ENCODE data around the gene CORO2A. TPM values are rescaled to one million over a fixed set of nuclear protein-coding genes. Genes with fewer than 3 reads are reported as not detected.

CORO2A gene
- total and polyA plus RNA-seq, 2 of the 8 experiments (the other 6 are each of a cell fraction or from before 2014, with no cell fraction given) = 13.7 to 27.9 TPM

DNA sequence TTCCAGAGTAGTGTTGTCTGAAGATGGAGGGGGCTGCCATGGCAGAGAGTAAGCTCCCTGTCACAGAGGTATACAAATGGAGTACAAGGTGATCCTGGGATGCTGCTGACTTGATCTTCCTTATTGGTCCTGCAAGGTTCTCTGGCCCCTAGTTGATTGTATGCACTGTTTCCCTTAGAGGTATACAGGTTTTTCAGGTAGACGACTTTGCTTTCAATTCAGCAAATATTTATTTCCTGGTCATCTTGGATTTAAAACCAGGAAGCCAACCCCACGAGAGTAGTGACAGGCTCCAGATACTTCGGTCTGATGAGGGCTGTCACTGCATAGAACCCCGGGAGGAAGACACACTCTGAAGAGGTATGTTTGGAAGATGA, 56.9 kb downstream of the CORO2A start:
- no peak overlapping the region for H3K4me2 ChIP-seq (ENCODE audit: insufficient read depth in 1 of 2, low read depth in 2 of 2, low read length in 2 of 2)
- H3K18ac ChIP-seq (ENCODE audit: extremely low read depth, low read length) = no peak overlapping the region
- H2BK20ac ChIP-seq (ENCODE audit: low read length) = no peak overlapping the region
- no peaks in the 10 kb centered on the region for H3K27me3 ChIP-seq (replicated peaks in 1 of 4; ENCODE audit: control insufficient read depth in 3 of 4, extremely low read depth in 1 of 4, insufficient read depth in 3 of 4, low read length in 3 of 4)
- H3K9me3 ChIP-seq (ENCODE audit: insufficient read depth in 2 of 2, low read depth in 1 of 2, low read length in 1 of 2) = no peaks in the 10 kb centered on the region
- H3K4me1 ChIP-seq (replicated peaks in 1 of 4; ENCODE audit: control insufficient read depth in 3 of 4, insufficient read depth in 4 of 4, low read length in 3 of 4) = peaks cover 0 to 11% (median 0%) of the 10 kb centered on the region in 4 experiments; a peak in 2 of 7 replicates
- no peak overlapping the region for H4K8ac ChIP-seq (ENCODE audit: extremely low read depth, insufficient read depth, low read length)
- H3K4me3 ChIP-seq (ENCODE audit: extremely low read depth in 1 of 4, insufficient read depth in 2 of 4, low read depth in 3 of 4, low read length in 4 of 4) = no peak overlapping the region
- H3K36me3 ChIP-seq (ENCODE audit: control insufficient read depth in 2 of 4, insufficient read depth in 4 of 4, low read length in 3 of 4) = peaks cover 0 to 4% (median 0%) of the 10 kb centered on the region in 4 experiments; a peak in 1 of 8 replicates
- no peak overlapping the region for H4K5ac ChIP-seq (ENCODE audit: insufficient read length, low read depth, low read length)
- no peaks in the 10 kb centered on the region for H3K23me2 ChIP-seq (ENCODE audit: low read depth, low read length)
- DNase-seq (ENCODE audit: low read depth in 1 of 2, low spot score in 2 of 2) (no peak), FAIRE-seq (no peak)
- no peak overlapping the region for H2AFZ ChIP-seq (ENCODE audit: low read length)
- no peak overlapping the region for H4K91ac ChIP-seq (replicated peaks; ENCODE audit: insufficient read length, low read length)
- no peak overlapping the region for H3K56ac ChIP-seq (replicated peaks; ENCODE audit: insufficient read length, low read depth, low read length)
- no peak overlapping the region for H2BK5ac ChIP-seq (ENCODE audit: low read depth, low read length)
- WGBS, 2 experiments (ENCODE audit: extremely low coverage in 1 of 2, insufficient coverage in 1 of 2, insufficient read length in 1 of 2, insufficient replicate concordance in 2 of 2, low coverage in 1 of 2, low lambda C conversion rate in 2 of 2, missing lambda C conversion rate in 1 of 2) = 78% methylated on average over 4 of the region's 4 CpGs; no CpG with 5 or more reads in 1 of the 2 experiments
- CTCF ChIA-PET (ENCODE audit: partially characterized antibody) = interaction anchor here (1.0 to 1.6 kb wide), 3 partner anchors 8 to 169 kb away, joined by 3 to 5 read pairs (median 3); partner anchors contain the start of gene TRIM14
- H4K20me1 ChIP-seq (replicated peaks in 1 of 2; ENCODE audit: control insufficient read depth in 1 of 2, insufficient read depth in 2 of 2, low read length in 2 of 2) = peaks cover 0 to 1% of the 10 kb centered on the region in 2 experiments
- H2BK15ac ChIP-seq (ENCODE audit: low read length) = no peak overlapping the region
- H3K27ac ChIP-seq (ENCODE audit: low read depth, low read length) = no peak overlapping the region
- POLR2A ChIA-PET (ENCODE audit: partially characterized antibody) = no interaction called here
- no peak overlapping the region for H3K23ac ChIP-seq (ENCODE audit: insufficient read length)
- H3K4ac ChIP-seq (replicated peaks; ENCODE audit: insufficient read length, low read depth, low read length) = no peak overlapping the region
- no peak overlapping the region for H2BK12ac ChIP-seq (ENCODE audit: low read depth, low read length)
- no peak overlapping the region for H3K14ac ChIP-seq (ENCODE audit: insufficient read length)
- H2AK5ac ChIP-seq (ENCODE audit: low read depth, low read length) = no peak overlapping the region
- H3K79me1 ChIP-seq (ENCODE audit: low read depth, low read length) = no peaks in the 10 kb centered on the region
- no peak overlapping the region for H2BK120ac ChIP-seq (replicated peaks; ENCODE audit: low read depth, low read length)
- H3K79me2 ChIP-seq (ENCODE audit: control insufficient read depth in 1 of 2, insufficient read depth in 2 of 2, low read length in 2 of 2) = no peaks in the 10 kb centered on the region
- no peak overlapping the region for H3K9ac ChIP-seq (replicated peaks in 1 of 4; ENCODE audit: extremely low read depth in 1 of 4, low read depth in 3 of 4, low read length in 3 of 4)
- no peak for TF ChIP-seq EZH2 (IDR thresholded peaks at IDR 0.05; ENCODE audit: low read depth, low read length, severe bottlenecking)
- TF ChIP-seq NANOG (IDR thresholded peaks at IDR 0.05; ENCODE audit: insufficient read depth, low read depth, low read length, poor library complexity, severe bottlenecking) = no peak
- TF ChIP-seq EGR1 (IDR thresholded peaks at IDR 0.05; ENCODE audit: borderline replicate concordance, low read depth, low read length) = no peak
- TF ChIP-seq JUN (IDR thresholded peaks at IDR 0.05; ENCODE audit: low read depth, low read length) = no peak
- TF ChIP-seq YY1 (IDR thresholded peaks at IDR 0.05; ENCODE audit: low read depth, low read length) = no peak
- no peak for TF ChIP-seq RNF2 (IDR thresholded peaks at IDR 0.05; ENCODE audit: borderline replicate concordance, low read depth, low read length, missing control alignments, poor library complexity, severe bottlenecking)
- TF ChIP-seq CREB1 (IDR thresholded peaks at IDR 0.05) = no peak
- no peak for TF ChIP-seq JUND (IDR thresholded peaks at IDR 0.05; ENCODE audit: low read length)
- no peak for TF ChIP-seq BCL11A (IDR thresholded peaks at IDR 0.05; ENCODE audit: low read depth in 2 of 2, low read length in 2 of 2)
- no peak for TF ChIP-seq SP2 (IDR thresholded peaks at IDR 0.05; ENCODE audit: low read length)
- no peak for TF ChIP-seq GTF2F1 (IDR thresholded peaks at IDR 0.05; ENCODE audit: borderline replicate concordance, low read depth, low read length)
- no peak for TF ChIP-seq TEAD4 (IDR thresholded peaks at IDR 0.05; ENCODE audit: low read depth, low read length)
- no peak for TF ChIP-seq HDAC2 (IDR thresholded peaks at IDR 0.05; ENCODE audit: borderline replicate concordance in 1 of 2, low read depth in 2 of 2, low read length in 2 of 2)
- no peak for TF ChIP-seq BACH1 (IDR thresholded peaks at IDR 0.05; ENCODE audit: low read length)
